ENCODE measurements around the gene TNFRSF6B. TPM values are rescaled to one million over a fixed set of nuclear protein-coding genes. Genes with fewer than 3 reads are reported as not detected.

Gene TNFRSF6B
- total RNA-seq, 4 donors from 2014 or later: 10.5 to 91.9 (median 12.3) TPM

GRCh38 chr20:63672666-63673065 is 23.8 kb upstream of the TNFRSF6B start:
- no peak for DNase-seq (ENCODE audit: low spot score)
- TF ChIP-seq CTCF (IDR thresholded peaks at IDR 0.05): no peak
- ATAC-seq (ENCODE audit: low FRiP score): peak; percentile 42

- no peak for TF ChIP-seq CTCF (IDR thresholded peaks at IDR 0.05)
- peak; percentile 33 for ATAC-seq (ENCODE audit: low FRiP score)
- no peak for DNase-seq (ENCODE audit: low spot score)
Observed at GRCh38 chr20:63673951-63674350, 22.5 kb upstream of the TNFRSF6B start.

- ATAC-seq (ENCODE audit: low FRiP score) (no peak), DNase-seq (ENCODE audit: low spot score) (no peak)
- TF ChIP-seq CTCF (IDR thresholded peaks at IDR 0.05): no peak
Observed at GRCh38 chr20:63675681-63676368, 20.6 kb upstream of the TNFRSF6B start.

GRCh38 chr20:63678071-63678470 is 18.4 kb upstream of the TNFRSF6B start:
- DNase-seq (ENCODE audit: low spot score) (no peak), ATAC-seq (ENCODE audit: low FRiP score) (no peak)
- TF ChIP-seq CTCF (IDR thresholded peaks at IDR 0.05): no peak

- DNase-seq (ENCODE audit: low spot score) (no peak), ATAC-seq (ENCODE audit: low FRiP score) (no peak)
- TF ChIP-seq CTCF (IDR thresholded peaks at IDR 0.05): no peak
Observed at GRCh38 chr20:63678667-63679465, 17.6 kb upstream of the TNFRSF6B start.

GRCh38 chr20:63679799-63680305 is 16.6 kb upstream of the TNFRSF6B start:
- TF ChIP-seq CTCF (IDR thresholded peaks at IDR 0.05): no peak
- ATAC-seq (ENCODE audit: low FRiP score): no peak
- no peak for DNase-seq (ENCODE audit: low spot score)

All from omental fat pad (tissue), 4 donors.